NCI-H82 (cell line): ENCODE measurements around the gene KRT10.

ENCODE experiments used
- DNase-seq: peaks from one replicate; lab custom pipeline; 2025; lab: John Stamatoyannopoulos, UW

KRT10 gene

DNA sequence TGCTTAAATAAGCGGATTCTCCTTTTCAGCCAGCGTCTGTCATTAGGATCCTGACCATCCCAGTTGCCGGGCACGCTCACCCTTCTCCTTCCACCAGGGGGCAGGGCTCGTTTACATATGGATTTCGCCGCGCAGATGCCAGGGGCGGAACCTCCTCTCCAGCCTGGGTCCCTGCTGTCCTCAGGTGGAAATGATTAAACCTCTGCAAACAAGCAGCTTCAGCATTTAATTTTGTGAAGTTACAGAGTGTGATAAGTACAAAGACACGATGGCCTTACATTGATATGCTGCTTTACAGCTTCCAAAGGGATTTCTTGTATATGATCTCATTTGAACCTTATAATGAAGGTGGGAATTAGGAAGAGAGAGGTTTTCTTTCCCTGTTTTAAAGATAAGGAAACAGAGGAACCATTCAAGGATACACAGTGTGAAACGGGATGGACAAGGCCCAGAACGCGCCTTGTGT, 18.8 kb downstream of the KRT10 start:
- DNase-seq: peak; percentile 89

DNA sequence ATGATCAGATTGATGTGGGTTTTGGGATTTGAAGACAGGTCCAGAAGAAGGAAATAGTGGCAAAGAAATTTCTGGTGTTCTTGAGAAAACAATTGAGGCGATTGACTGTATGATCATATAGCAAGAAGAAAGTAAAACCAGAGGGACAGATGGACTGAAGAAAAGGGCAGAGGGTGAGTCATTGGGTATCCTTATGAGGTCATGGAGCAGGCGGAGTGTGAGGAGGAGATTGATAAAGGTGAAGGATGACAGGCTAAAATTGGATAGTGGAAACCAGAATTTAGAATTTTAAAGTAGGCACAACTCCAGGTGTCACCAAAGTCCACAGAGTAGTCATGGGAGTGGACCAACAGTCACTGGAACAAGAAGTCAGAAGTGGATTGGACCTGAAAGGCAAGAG, 21.3 kb downstream of the KRT10 start:
- no peak for DNase-seq

DNA sequence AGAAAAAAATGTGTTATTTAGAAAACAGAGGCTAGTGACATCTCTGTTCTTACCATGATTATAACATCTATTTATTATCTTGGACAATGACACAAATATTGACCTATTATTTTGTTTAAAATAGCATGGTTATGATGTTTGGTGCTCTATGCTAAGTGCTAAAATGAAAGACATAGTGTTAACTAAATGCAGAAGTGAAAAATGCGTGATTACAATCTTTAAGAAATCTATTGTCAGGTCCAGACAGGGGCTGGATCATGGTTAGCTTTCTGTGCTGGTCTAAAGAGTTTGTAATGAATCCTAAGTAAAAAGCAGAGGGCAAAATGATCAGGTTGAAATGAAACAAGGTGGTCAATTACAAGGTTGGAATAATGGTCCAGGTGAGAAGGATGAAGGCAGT, 22.0 kb downstream of the KRT10 start:
- no peak for DNase-seq

DNA sequence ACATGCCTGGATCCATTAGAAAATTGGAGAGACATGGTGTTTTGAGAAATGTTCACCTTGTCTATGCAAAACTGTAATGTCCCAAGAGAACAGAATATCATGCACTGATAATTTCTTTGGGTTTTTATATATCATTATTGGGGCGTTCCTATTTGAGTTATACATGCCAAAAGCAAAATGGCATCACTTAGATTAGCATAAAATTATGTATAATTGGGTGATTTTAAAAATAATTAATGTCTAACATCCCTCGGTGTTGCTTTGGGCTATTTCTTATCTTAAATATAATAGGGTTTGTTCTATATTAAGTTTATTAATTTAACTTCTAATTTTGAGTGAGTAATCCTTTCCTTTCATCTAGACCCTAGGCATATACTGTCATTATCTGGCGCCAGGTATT, 22.6 kb downstream of the KRT10 start, which contains the start of gene KRT28:
Gene KRT28 (minus strand): TSS at position 101 of the 400 bp plus-strand sequence. CDS start 66 bp downstream, at position 35.
- no peak for DNase-seq

DNA sequence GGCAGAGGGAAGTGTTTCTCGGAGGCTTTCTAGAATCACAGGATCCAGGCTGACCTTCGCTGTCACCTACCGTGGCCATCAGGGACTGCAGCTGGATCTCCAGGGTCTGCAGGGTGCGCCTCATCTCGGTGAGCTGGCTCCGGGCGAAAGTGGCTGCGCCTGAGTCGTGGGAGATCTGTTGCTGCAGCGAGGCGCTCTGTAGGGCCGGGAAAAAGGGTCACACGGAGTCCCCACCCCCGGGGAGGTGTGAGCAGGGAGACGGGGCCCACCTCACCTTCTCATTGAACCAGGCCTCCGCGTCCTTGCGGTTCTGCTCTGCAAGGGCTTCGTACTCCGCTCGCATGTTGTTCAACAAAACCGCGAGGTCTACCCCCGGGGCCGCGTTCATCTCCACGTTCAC, 25.6 kb downstream of the KRT10 start:
- no peak for DNase-seq

DNA sequence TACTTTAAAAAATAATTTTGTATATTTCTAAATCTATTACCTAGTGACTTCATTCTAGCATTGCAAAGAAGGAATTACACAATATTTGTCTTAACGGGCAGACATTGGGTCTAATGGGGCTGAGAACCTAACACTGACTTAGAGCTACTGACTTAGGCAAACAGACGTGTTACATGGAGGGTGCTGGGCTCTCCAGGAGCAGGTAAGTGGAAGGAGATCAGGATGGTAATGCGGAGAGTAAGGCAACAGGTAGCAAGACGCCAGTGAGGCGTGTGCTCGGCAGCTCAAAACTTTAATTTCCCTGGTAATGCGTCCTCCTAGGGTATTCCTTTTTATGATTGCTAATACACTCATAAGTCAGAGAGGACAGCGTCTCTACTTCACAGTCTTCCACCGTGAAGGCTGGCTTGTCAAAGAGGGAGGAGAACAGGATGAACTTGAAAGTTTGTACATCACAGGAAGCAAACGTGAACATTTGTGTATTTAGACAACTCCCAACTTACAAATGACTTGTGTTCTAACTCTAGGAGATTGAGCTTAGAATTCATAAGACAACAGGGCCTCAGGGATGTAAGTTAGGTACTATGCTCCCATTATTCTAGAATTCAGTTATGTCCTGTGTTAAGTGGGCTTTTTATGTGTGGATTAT, 27.3 kb downstream of the KRT10 start:
- no peak for DNase-seq

DNA sequence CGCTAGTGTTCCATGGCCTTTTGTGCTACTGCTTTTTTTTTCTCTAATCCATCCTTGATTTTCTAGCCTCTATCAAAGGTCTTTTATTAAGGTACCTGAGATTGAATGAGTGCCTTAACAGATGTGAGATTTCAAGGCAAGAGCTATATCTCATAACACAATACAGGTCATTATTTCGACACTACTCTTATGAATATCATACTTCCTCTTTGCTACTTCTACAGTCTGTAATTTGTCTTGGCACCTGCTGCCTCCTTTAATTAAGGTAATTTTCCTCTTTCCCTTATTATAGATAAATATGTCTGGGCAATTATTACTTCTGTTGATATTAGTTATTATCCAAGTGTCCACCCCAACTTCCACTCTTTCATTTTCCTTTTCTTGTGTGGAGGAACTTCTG, 27.9 kb downstream of the KRT10 start:
- no peak for DNase-seq

DNA sequence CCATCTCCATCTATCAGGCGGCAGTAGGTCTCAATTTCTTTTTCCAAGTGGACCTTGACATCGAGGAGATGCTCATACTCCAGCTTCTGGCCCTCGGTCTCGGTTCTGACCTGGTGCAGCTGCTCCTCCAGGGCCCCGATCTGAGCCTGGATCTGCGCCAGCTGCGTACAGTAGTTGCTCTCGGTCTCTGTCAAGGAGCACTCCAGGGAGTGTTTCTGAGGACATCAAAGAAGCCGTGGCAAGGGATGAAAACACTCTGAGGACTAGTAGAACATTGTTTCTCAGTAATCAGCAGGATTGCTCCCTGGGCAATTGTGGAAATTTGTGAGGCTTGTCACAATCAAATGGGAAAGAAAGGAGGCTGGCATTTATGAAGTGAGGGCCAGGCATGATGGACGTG, 28.6 kb downstream of the KRT10 start:
- no peak for DNase-seq

DNA sequence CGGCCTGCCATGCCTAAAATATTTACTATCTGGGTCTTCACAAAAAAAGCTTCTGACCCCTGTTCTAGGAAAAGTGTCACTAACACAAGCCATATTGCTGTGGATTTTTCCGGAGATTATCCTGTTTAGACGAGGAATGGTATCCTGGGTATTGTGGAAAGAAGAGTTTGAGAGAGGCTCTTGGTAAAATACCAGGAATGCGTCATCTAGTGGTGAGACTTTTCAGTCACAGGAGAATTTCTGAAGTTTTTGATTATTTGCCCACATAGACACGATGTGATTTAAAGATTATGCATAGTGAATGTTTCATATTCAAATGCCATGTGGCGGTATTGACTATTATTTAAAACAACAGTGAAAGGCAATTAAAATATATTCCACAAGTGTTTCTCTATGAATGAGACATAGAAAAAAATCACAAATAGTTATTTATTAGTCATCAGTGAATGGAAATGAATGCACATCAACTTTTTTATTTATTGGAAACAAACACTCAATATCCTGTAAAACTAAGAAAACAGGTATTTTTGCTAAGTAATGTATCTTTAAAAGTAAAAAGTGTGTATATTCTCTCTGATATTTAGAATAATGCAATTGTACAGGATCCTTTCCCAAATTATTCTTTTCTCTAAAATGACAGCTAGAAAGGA, 30.5 kb downstream of the KRT10 start:
- peak; percentile 30 for DNase-seq

DNA sequence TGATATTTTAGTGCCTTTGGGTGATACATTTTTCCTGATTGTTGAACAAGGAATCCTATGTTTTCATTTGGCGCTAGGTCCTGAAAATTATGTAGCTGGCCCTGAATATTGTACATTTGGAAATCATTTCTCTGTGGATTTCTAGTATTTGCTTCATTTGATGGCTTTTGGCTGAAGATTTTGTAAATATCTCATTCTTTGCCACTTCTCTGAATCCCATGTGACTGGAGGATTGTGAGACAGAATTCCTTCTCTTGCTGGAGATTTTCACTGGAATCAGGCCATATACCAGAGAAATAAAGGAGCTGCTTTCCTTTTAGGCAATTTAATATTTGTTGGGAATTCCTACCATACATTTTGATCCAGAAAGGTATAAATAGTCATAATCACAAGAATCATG, 31.3 kb downstream of the KRT10 start:
- DNase-seq: no peak

DNA sequence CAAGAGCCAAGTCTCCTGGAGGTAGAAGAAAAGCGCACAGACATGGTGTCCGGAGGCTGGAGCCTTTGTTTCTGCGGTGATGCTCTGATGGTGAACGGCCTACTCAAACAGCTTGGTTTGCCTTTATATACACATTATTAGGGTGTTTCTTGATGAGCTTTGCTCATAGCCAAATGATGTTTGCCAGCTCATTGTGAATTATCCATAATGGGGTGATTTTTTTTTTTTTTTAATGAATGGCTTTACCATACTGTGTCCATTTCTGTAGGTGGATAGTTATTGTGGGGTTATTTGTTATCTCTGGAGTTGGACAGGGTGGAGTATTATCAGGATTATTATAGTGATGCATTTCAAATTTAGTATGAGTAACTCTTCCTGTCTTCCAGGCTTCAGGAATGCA, 40.0 kb downstream of the KRT10 start, which contains the start of gene KRT27:
Gene KRT27 (minus strand): TSS at position 101 of the 400 bp plus-strand sequence. CDS start 57 bp downstream, at position 44.
- no peak for DNase-seq

DNA sequence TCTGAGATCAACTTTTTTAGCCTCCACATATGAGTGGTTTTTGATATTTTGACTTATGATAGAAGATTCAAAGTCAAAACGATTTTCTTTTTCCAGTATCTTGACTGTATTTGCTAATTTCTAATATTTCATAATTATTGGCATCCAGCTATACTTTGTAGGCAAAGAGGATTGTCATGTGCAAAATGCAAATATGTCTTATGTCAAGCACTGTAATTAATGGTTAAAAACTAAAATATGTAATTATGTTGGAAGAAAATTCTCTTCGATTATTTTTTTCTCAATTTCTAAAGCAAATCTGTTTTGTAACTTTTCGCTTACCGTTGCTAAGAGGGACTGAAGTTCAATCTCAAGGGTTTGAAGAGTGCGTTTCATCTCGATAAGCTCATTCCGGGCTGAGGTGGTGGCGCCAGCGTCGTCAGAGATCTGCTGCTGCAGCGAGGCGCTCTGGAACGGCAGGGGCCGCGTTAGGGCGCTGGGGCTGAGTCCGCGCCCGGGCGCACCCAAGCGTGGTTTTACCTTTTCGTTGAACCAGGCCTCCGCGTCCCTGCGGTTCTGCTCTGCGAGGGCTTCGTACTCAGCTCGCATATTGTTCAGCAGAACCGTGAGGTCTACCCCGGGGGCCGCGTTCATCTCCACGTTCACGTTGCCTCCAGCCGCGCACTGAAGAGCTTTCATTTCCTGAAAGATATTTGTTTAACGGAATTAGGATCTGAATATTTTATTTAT, 43.1 kb downstream of the KRT10 start:
- peak; percentile 10 for DNase-seq

DNA sequence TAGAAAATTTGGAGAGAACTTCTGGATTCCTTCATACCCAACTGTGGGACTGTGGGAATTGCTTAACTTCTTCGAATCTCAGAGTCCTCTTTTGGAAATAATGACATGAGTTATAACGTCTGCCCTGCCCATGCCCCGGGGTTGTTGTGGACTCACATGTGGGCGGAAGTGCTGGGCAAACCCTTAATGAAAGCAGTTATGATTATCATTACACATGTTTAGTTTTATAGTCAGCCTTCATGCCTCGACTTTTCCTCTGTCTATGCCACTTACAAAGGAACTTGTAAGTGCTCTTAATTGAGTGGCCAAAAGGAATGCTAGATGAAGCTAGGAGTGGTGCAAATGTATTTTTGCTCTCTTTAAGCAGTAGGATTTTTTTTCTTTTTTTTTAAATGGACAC, 44.0 kb downstream of the KRT10 start:
- no peak for DNase-seq

DNA sequence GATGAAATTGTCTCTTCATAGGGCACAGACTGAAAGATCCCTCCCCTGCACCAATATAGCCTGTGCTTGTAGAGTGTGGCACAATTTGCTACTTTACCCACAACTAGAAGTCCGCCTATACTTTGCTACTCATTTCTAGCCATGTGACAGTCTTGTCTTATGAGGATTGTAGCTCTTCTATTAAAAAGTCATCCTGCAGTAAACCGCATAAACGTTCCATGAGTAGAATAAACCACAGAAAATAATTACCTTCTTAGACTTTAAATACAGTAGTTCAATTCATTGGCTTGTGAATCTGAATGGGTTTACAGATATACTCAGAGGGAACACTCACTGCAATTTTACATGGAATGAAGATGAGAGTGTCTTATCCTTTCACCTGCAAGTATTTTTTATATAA, 44.4 kb downstream of the KRT10 start:
- no peak for DNase-seq

DNA sequence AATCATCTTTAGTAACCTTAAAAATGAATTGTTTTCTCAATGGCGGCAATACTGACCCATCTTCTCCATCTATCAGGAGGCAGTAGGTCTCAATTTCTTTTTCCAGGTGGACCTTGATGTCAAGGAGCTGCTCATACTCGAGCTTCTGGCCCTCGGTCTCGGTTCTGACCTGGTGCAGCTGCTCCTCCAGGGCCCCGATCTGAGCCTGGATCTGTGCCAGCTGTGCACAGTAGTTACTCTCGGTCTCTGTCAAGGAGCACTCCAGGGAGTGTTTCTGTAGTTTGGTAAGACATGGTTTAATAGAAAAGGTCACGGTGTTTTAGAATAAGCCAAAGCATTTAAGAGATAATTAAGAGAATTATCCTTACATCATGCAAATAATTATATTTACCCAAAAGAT, 45.0 kb downstream of the KRT10 start:
- DNase-seq: no peak

DNA sequence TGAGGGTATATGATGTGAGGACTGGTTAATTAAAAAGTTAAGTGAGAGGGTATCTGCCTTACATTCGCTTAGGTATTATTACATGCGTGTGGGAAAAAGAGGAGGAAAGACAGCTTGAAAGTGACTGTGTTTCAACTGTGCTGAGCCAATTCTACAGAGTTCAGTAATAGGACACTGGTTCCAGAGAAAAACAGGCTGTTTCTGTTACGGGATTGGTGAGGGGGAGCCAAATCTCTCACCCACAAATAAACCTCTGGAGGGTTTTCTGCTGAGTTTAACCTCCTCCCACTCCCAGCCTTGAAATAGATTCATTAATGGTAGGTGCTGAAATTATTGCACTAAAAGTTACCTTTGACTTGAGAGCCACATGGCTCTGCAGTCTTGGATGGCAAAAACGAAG, 46.5 kb downstream of the KRT10 start:
- DNase-seq: no peak

DNA sequence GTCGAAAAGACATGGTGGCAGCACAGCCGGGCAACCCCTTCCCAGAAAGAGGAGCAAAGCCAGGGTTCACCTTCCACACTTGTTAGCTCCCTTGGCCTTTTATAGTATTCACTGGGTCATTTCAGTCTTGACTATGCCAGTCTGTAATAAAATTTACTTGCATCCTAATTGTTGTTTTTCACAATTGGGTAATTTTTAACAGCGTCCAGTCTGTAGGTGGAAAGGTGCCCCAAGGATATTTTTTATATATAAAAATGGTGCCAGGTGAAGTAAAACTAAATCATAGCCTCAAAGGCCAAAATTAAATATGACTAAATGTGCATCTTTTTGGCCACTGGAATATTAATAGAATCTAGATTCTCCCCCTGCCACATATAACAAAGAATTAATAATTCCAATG, 50.3 kb downstream of the KRT10 start, which contains the start of gene KRT26:
Gene KRT26 (minus strand): TSS at position 101 of the 400 bp plus-strand sequence. CDS start 88 bp downstream, at position 13.
- no peak for DNase-seq
